Stimulated activated CD4-positive, alpha-beta T cell treated with anti-CD3 and anti-CD28 coated beads, Interleukin-12 subunit alpha, Interleukin-12 subunit beta, amount 100 ng/mL, for 24 hours (primary cell): ENCODE measurements around the gene DRC7.
"Not testable (repeated sequence)": the region's sequence is repeated elsewhere in the genome, so short reads cannot be mapped to it uniquely, and the experiment has no call there.

ENCODE experiments used
- DNase-seq, 2 experiments: peaks; one replicate each; pipeline ENCODE4 v3.0.0-alpha.2; 2020; ENCODE audit warnings: low read depth in 2 of 2

DRC7 gene

DNA sequence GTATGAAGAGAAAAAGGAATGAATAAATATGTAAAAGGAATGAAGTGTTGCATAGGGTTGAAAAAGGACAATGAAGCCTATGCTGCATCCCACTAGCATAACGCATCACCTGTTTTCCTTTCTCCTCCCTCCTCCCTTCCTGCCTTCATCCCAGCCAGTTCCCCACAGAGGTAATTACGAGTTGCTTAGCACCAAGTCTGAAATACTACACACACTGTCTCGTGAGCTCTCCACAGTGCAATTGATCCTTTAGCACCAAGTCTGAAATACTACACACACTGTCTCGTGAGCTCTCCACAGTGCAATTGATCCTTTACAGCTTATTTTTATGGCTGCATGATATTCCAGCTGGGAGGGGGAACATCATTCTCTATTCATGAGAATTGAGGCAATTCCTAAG lies 1.1 kb upstream of the DRC7 start:
- no peak for DNase-seq

DNA sequence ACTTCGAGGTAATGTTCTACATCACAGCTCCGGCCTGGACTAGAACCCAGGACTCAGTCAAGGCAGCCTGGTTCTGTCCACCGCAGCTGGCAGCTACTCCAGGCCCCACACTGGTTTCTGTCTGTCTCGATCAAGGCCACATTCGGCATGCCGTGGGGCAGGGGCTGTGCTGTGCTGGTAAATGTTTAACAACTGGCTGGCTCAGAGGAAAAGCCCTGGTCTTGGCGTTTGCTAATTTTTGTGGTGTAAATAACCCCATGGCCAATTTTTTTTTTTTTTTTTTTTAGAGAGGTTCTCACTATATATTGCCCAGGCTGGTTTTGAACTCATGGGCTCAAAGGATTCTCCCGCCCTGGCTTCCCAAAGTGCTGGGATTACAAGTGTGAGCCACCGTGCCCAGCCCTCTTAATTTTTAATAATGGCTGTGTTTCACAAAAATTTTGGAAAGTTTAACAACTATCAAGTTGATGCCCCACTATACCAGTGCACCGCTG lies 328 bp upstream of the DRC7 start:
- no peak for DNase-seq

DNA sequence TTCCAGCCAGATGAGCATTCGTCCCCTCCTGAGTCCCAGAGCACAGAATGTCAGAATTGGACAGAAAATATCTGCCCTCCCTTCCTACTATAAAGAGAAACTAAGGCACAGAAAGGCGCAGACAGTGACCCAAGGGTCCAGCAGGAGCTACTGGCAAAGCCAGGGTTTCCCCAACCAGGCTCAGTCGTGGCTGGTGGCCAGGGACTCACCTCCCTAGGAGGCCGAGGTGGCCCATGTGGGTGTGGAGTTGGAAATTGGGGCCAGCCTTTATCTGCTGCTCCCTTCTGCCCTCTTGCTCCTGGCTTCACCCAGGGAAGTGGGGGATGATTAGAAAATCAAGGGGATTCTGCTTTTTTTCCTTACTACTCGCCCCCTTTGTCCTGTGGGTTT lies 1.1 kb downstream of the DRC7 start:
- no peak for DNase-seq

DNA sequence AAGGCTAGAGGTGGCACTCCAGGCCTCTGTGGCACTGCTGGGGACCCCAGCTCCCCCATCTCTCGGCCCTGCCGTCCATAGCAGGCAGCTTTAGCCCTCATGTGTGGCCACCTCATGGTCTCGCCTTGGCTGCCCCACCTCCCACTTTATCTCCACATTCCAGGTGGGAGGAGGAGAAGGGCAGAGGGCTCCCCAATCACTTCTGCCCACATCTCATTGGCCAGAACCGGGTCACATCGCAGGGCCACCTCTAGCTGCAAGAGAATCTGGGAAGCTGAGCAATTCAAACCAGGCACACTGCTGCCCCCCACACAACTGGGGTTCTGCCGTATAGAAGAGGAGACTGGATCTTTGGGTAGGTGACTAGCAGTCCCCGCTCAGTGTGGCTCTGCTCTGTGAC lies 1.6 kb downstream of the DRC7 start:
- DNase-seq = no peak

DNA sequence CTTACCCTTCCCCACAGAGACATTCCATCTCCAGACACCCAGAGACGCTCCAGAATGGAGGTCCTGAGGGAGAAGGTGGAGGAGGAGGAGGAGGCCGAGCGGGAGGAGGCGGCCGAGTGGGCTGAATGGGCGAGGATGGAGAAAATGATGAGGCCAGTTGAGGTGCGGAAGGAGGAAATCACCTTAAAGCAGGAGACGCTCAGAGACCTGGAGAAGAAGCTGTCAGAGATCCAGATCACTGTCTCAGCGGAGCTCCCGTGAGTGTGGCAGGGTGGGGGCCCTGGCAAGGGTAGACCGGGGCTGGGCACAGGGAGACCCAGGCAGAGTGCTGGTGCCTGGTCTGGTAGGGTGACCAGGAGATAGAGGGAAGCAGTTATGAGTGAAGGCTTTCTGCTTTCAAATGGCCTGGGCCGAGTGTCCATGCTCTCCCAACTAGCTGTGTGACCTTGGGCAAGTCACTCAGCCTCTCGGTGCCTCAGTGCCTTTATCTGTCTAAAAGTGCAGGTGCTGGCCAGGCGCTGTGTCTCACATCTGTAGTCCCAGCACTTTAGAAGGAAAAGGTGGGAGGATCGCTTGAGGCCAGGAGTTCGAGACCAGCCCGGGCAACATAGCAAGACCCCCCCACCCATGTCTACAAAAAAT lies 3.4 kb downstream of the DRC7 start:
- no peak for DNase-seq

DNA sequence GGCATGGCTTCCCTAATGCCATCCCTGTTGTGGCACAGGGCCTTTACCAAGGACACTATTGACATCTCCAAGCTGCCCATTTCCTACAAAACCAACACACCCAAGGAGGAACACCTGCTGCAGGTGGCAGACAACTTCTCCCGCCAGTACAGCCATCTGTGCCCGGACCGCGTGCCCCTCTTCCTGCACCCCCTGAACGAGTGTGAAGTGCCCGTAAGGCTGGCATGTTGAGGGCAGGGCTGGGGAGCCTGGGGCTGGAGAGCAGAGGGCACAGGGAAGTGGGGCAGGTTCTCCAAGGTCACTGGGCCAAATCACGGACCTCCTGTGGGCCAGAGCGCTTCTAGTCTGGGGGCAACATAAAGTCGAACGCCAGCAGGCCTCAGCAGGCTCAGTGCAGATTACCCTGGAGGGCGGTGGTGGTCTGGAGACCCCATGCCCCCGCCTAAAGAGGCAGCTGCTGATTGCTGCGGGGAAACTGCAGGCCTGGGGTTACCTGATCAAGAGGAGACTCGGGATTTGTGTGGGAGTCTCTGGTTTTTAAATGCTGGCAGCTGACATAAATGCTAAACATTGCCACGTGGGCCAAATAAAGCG lies 4.3 kb downstream of the DRC7 start:
- no peak for DNase-seq

DNA sequence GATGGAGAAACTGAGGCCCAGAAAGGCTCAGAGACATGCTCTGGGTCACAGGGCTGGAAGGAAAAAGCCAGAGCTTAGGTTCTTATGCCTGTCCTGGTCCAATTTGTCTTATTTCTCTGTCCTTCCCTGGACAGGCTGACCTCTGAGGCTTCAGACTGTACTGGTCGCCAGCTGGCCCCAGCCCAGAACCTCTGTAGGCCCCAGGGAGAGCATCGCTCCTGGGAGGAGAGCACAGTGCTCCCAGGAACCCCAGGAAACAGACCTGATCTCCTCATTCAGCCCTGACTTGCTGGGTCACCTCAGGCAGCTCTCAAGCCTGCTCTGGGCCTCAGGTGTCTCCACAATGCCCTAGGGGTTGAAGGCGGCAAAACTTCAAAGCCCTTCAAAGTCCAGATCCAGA lies 4.9 kb downstream of the DRC7 start:
- no peak for DNase-seq

DNA sequence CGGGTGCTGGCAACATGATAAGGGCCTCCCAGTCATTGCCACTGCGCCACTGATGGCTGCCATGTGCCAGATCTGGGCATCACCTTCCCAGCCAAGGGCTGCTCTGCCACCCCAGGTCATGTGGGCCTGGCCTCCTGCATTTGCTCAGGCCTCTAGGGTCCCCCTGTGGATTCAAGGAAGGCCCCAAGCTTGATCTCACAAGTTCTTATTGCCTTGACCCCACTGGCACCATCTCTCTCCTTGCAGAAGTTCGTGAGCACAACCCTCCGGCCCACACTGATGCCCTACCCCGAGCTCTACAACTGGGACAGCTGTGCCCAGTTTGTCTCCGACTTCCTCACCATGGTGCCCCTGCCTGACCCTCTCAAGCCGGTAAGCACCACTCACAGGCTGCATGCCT lies 5.3 kb downstream of the DRC7 start:
- no peak for DNase-seq

DNA sequence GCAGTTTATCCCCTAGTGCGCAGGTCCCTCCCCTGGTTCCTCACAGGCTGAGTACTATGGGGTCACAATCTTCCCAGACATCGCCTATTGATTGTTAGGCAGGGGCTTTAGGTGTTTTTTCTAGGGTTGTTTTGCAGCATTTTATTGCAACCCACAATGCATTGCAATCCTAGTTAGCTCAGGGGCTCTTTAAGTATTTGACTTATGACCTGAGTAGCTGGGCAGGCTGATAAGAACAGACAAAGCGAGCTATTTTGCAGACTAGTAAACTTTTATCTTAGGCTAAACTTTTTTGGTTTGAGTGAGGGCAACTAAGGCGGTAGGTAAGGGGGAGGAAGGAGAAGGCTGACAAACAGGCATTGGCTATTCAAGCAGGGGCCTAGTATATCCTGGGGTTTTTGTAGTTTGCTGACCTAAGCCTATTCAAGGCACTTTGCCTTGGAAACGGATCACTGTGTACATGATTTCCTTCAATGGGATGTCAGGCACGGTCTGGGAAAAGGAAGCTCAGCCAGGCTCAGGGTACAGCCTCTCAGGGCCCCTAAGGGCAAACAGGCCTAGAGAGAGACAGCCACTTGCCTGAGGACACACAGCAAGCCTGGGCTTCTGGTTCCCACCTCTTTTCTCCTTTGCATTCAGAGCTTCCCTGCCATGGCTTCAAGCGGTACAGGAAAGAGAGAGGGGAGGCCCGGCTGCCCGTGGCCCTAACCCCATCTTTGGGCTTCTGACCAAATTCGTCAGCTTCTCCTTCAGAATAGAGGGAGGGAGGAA lies 6.4 kb downstream of the DRC7 start:
- no peak for DNase-seq

DNA sequence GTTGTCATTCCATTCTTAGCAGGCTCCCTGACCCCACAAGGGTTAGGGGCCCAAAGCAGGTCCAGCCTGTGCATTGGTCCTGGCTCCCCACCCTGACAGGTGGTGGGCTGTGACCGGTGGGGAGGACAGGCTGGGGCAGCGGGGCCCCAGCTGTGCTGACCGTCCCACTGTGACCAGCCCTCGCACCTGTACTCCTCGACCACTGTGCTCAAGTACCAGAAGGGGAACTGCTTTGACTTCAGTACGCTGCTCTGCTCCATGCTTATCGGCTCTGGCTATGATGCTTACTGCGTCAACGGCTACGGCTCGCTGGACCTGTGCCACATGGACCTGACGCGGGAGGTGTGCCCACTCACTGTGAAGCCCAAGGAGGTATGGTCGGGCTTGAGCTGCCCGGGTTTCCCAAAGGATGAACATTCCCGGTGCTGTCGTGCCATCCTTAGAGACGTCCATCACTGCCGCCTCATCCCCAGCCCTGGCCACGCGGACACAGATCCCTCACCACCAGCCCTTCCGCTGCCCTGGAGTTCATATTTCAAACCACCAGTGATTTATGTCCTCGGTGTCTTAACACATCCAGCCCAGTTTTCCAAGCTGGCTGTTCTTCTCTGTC lies 7.3 kb downstream of the DRC7 start:
- DNase-seq = no peak

DNA sequence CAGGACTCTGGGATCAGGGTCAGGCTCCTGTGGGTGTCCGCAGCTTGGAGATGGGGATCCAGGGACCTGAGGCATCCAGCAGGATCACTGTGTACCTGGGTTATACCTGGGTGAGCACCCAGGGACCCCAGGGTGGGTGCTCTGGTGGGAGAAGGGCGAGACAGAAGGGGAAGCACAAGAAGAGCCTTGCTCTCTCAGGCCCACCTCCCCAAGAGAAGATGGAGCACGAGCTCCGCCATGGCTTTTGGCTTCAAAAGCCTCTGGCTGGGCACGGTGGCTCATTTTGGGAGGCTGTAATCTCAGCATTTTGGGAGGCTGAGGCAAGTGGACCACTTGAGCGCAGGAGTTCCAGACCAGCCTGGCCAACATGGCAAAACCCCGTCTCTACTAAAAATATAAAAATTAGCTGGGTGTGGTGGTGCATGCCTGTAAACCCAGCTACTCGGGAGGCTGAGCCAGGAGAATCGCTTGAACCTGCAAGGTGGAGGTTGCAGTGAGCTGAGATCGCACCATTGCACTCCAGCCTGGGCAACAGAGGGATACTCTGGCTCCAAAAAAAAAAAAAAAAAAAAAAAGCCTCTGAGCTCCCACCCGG lies 8.9 kb downstream of the DRC7 start:
- no peak for DNase-seq

DNA sequence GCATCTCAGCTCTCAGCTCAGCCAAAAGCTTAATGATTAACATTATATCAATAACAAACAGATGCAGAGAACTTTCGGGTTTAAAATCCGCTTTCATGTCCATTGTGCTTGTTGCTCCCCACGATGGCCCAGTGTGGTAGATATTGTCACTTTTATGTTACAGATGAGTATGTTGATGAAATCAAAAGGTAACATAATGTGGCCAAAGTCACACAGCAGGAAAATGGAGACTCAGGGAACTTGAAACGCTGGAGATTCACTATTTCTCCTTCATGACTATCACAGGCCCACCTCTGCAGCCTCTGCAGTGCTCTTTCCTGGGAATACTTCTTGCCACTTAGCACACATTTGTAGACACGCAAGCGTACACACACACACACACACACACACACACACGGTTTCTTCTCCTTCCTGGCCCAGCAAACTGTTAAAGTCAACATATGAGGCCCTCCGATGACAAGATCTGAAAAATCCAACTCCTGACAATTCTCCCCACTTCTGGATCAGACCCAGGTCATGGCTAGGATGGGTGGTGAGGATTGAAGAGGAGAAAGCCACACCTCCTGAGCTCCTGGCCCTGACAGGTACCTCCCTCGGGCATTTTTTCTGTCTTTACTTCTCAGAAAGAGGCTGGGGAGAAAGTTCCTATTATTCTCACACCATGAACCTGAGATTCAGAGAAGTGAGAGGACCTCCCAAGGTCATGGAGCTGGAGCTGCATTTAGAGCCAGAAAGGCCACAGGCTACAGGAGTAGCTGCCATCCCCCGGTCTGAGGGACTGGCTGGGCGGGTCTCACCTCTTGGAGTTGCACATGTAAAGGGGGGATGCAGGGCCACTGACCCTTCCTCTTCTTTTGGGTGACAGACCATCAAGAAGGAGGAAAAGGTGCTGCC lies 9.7 kb downstream of the DRC7 start:
- no peak for DNase-seq

DNA sequence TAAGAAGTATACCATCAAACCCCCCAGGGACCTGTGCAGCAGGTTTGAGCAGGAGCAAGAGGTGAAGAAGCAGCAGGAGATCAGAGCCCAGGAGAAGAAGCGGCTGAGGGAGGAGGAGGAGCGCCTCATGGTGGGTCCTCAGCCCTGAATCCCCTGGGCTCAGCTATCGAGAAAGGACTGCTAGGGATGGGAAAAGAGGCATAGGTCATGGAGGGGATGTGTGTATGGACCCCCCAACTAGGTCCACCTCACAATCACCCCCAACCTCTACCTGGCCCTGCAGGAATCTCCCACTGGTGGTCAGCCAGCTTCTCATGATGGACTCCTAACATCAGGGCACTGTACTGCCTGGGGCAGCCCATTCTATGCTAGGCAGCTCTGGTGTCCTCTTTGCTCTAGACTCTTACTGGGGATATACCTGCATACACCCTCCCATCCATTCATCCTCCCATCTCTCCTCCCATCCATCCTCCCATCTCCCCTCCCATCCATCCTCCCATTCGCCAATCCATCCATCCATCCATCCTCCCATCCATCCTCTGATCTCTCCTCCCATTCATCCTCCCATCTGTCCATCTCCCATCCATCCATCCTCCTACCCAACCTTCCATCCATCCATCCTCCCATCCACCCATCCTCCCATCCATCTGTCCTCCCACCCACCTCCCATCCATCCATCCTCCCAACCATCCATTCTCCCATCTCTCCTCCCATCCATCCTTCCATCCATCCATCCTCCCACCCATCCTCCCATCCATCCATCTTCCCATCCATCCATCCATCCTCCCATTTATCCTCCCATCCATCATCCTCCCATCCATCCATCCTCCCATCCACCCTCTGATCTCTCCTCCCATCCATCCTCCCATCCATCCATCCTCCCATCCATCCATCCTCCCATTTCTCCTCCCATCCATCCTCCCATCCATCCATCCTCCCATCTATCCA lies 10.6 kb downstream of the DRC7 start:
- no peak for DNase-seq

DNA sequence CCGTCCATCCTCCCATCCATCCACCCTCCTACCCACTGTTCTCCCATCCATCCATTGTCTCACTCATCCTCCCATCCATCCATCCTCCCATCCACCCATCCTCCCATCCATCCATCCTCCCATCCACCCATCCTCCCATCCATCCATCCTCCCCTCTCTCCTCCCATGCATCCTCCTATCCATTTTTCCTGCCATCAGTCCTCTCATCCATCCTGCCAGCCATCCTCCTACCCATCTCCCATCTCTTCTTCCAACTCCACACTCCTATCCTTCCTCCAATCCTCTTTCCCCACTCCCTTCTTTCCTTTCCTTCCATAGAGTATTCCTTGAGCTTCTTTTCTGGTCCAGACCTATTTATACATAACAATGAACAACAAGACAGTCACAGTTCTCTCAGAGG lies 12.1 kb downstream of the DRC7 start:
- no peak for DNase-seq

DNA sequence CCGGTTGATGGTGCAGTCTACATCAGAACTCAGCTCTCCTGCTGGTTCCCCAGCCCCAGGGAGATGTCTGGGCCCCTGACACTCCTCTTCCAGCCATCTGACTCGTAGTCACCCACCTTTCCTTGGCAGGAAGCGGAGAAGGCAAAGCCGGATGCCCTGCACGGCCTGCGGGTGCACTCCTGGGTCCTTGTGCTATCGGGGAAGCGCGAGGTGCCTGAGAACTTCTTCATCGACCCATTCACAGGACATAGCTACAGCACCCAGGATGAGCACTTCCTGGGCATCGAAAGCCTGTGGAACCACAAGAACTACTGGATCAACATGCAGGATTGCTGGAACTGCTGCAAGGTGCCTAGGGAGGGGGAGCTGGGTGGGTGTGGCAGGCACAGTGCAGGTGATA lies 12.7 kb downstream of the DRC7 start:
- DNase-seq = no peak

DNA sequence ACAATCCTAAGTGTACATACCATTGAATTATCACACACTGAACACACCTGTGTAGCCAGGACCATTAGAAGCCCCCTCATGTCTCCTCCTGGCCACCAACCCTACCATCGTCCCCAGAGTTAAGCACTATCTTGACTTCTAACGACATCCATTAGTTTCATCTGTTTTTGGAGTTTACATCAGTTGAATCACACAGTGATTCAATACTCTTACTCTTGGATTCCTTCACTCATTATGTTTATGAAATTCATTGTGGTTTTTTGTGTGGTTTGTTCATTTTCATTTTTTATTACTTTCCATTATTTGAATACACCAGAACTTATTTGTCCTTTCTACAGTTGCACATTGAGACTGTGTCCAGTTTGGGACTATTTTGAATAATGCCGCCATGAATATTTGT lies 13.6 kb downstream of the DRC7 start:
- no peak for DNase-seq

DNA sequence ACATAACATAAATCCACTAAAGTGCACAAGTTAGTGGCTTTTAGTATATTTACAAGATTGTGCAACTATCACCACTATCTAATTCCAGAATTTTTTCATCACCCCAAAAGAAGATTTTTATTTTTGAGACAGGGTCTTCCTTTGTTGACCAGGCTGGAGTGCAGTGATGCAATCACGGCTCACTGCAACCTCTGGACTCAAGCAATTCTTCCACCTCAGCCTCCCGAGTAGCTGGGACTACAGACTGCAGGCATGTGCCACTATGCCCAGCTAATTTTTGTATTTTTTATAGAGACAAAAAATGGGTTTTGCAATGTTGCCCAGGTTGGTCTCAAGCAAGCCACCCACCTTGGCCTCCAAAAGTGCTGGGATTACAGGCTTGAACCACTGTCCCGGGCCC lies 15.1 kb downstream of the DRC7 start:
- DNase-seq = no peak

DNA sequence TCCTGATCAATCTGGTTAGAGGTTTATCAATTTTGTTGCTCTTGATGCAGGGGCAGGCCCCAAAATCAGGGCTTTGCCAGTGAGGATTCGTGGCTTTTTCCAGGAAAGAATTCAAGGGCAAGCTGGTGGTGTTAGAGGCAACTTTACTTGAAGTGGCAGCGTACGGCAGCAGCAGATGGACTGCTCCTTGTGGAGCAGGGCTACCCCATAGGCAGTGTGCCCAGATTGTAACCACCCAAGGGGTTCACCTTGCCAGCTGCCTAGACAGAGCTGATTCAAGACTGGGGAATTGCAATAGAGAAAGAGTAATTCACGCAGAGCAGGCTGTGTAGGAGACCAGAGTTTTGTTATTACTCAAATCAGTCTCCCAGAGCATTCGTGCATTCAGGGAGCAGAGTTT lies 16.7 kb downstream of the DRC7 start:
- DNase-seq = no peak

DNA sequence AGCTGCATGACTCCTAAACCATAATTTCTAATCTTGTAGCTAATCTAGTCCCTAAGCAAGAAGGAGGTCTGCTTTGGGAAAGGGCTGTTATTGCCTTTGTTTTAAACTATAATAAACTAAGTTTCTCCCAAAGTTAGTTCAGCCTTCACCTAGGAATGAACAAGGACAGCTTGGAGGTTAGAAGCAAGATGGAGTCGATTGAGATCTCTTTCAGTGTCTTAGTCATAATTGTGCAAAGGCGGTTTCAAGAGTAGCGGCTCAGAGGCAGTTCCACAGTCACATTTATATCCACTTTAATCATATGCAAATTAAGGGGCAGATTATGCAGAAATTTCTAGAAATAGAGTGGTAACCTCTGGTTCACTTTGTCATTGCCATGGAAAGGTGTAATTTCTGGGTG lies 17.4 kb downstream of the DRC7 start:
- no peak for DNase-seq

DNA sequence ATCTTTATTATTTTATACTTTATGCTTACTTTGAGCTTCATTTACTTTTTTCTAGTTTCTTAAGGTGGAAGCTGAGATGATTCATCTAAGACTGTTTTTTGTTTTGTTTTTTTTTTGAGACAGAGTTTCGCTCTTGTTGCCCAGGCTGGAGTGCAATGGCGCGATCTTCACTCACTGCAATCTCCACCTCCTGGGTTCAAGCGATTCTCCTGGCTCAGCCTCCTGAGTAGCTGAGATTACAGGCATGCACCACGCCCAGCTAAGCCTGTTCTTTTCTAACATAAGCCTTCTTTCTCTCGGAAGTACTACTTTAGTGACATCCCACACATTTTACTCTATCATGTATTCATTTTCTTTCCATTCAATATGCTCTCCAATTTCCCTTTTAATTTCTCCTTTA lies 18.0 kb downstream of the DRC7 start:
- DNase-seq = not testable (repeated sequence)
